GM20000 (cell line): ENCODE measurements around the gene CCL4.
"Not testable (repeated sequence)": the region's sequence is repeated elsewhere in the genome, so short reads cannot be mapped to it uniquely, and the experiment has no call there.

Experiments
- DNase-seq: peaks from one replicate; pipeline ENCODE4 v3.0.0; 2012; ENCODE audit warnings: low spot score
- TF ChIP-seq, protein P1 (sequence below): IDR thresholded peaks from 2 replicates; pipeline ENCODE4 v1.5.1; 2012; ENCODE audit warnings: mild to moderate bottlenecking, control low read depth; ENCODE audit errors: extremely low read depth, missing control alignments

CCL4 gene

DNA sequence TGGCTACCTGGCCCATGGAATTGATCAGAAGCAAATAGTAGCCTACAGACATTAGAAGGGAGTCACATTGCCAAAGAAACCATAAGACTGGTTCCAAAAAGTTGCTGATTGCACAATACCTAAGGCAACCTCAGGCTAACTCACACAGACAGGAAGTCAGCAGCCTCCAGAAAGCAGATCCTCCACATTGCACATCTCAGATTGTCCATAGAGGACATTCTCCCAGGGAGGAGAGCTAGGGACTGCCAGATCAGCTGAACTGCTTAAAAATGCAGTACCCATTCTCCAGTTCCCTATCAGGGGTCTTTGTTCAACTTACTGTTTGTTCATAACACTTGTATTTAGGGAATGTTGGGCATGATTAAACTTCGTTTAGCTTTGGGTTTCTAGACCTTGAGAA lies 17.9 kb upstream of the CCL4 start:
- DNase-seq, result no peak

DNA sequence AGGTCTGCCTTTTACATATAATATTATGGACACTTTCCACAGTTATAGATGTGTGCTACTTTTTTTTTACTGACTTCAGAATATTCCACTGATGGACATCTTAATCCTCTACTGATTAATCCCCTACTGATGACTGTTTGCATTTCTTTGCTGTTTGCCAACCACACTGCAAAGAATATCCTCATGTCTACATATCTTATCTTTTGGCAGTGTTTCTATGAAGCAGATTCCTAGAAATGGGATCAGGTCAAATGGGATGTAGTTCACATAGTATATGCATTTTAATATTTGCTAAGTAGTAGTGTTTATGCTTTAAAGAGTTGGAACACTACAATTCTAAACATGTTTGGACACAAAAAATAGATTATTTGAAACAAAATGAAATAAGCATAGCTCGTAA lies 16.8 kb upstream of the CCL4 start:
- no peak for DNase-seq
- TF ChIP-seq, protein P1, sequence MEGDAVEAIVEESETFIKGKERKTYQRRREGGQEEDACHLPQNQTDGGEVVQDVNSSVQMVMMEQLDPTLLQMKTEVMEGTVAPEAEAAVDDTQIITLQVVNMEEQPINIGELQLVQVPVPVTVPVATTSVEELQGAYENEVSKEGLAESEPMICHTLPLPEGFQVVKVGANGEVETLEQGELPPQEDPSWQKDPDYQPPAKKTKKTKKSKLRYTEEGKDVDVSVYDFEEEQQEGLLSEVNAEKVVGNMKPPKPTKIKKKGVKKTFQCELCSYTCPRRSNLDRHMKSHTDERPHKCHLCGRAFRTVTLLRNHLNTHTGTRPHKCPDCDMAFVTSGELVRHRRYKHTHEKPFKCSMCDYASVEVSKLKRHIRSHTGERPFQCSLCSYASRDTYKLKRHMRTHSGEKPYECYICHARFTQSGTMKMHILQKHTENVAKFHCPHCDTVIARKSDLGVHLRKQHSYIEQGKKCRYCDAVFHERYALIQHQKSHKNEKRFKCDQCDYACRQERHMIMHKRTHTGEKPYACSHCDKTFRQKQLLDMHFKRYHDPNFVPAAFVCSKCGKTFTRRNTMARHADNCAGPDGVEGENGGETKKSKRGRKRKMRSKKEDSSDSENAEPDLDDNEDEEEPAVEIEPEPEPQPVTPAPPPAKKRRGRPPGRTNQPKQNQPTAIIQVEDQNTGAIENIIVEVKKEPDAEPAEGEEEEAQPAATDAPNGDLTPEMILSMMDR, result no peak

More for the DNA sequence above, 17.9 kb upstream of the CCL4 start:
- TF ChIP-seq, protein P1, result no peak

DNA sequence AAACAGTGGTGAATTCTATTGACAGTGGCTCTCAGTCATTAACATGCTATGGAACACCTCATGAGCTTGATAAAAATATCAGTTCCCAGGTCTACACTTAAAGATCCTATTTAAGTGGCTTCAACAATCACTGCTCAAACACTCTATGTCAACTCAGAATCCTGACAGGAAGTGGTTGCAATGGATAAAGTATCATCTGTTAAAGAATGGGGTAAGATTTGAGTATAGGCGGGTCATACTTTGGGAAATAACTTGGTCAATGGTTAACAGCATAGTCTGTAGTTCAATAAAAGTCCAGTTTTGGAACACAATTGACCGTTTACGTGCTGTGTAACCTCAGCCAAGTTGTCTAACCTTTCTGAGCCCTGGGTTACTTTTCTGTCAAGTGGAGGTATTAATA lies 16.2 kb upstream of the CCL4 start:
- DNase-seq, result not testable (repeated sequence)

DNA sequence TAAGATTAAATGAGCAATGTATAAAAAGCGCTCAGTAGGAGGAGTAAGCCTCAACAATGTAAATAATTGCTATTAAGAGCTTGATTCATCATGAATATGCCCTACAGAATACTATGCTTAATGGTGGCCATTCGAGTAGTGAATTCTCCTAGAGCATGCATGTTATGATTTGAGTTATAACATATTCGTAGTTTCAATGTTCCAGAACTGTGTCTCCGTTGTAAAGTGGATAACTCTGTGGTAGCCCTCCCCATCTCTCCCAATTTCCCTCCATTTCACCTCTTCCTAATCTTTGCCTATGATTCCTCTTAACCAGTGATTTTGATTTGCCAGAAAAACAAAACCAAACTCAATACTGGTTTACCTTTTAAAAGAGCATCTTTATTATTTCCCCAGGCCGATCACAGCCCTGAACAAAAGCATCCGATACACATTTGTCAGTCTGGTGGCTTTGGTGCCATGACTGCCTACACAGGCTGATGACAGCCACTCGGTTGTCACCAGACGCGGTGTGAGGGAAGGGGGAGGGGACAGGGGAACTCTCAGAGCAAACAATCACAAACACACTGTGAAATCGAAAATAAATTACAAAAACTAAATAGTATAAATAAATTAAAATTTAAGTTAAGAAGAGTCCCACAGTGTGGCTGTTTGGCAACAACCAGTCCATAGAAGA lies 15.6 kb upstream of the CCL4 start:
- DNase-seq, result not testable (repeated sequence)

DNA sequence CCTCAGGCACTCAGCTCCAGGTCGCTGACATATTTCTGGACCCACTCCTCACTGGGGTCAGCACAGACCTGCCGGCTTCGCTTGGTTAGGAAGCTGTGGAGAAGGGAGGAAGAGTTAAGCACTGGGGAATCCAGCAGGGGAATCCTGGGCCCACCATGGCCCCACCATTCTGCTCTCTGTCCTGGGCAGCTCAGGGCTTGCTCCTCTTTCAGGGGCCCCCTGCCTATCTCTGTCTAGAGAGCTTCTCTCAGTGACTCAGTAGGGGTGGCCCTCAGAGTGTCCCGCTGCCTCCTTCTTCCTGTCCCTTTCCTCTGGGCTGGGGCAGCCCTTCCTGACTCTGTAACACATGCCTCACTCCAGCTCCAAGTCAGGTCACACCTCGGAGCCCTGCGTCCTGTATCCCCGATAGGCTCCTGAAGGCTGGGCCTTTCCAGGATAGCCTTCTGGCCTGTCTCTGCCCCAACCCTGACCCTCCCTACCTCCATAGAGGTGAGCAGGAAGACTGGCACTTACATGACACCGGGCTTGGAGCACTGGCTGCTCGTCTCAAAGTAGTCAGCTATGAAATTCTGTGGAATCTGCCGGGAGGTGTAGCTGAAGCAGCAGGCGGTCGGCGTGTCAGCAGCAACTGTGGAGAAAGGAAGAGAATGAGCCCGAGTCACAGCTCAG lies 14.8 kb upstream of the CCL4 start:
- TF ChIP-seq, protein P1, result no peak
- no peak for DNase-seq

DNA sequence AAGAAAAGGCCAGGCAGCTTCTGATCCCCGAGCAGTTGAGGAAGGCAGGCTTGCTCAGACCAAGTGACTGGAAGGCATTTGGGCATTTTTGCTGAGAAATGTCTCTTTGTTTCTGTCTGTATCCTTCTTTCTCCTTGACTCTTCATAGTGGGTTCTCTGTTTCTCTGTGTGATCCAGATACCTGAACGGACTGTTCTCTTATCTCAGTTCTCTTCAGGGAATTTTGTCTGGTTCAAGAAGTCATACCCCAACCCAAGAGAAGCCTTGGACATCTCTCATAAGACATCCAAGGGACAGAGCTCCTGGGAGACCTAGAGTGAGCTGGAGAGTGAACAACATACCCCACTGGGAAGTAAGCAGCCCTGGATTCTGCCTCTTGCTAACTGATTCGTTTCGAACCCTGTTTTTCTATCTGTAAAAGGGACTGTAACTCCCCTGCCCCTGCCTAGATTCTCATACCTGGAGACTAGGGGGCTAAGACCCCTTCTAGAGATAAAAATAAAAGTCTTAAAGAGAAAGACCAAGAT lies 14.2 kb upstream of the CCL4 start:
- TF ChIP-seq, protein P1, result no peak
- no peak for DNase-seq

DNA sequence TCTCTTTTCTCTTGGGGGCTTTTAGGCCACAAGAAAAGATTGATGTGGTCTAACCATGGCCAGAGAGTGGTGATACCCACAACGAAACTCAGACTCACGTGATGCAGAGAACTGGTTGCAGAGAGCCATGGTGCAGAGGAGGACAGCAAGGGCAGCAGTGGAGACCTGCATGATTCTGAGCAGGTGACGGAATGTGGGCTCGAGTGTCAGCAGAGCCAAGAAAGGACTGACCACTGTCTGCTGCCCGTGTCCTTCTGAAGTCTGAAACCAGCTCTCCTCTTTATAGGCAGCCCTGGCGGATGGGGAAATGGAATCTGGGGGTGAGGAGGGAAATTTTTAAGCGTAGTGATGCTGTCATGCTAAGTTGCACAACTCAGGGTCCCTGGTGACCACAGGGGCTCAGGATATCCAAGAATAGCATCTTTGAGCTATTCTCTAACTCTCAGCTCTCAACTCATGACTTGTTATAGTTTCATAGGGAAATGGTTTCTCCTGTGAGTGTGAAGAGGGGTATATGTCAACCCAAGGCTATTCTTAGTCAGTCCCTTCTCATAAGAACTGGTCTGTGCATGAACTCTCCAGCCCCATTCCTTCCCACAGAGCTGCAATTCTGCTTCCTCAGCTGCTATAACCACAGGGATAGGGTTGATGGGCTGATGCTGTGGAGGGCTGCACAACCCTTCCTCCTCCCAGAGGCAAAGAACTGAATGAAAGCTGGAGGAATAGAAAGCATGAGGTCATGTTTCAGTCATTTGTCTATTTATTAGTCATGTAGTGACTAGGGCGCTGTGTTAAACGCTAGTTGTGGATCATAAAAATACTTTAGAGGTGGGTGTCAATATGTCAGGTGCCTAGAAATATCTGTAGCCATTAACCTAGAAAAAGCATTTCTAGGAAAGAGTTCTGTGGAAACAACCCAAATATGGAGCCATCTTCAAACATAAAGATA lies 13.5 kb upstream of the CCL4 start, which contains the start of gene CCL3:
TSS of gene CCL3 (minus strand) at position 256 of the 949 bp plus-strand sequence. CDS start at position 171, 85 bp downstream.
- peak; percentile 54 for DNase-seq
- TF ChIP-seq, protein P1, result no peak

DNA sequence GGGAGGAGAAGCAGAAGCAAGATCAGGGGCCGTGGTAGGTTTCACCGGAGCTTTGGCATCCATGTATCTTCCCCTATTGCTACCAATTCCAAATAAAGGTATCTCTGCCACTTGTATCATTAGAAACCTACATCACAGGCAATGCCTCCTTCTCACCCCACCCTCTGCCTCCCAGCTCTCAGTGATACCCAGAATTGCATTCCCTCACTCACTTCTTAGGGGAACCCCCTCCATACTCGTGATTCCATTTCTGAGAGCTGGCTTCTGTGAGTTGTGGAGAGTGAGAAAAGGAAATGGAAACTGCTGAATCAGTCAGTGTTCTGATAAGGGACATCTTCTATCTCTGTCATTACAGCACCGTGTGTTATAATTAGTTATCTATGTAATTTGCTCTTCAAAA lies 11.4 kb upstream of the CCL4 start:
- no peak for DNase-seq
- TF ChIP-seq, protein P1, result no peak

DNA sequence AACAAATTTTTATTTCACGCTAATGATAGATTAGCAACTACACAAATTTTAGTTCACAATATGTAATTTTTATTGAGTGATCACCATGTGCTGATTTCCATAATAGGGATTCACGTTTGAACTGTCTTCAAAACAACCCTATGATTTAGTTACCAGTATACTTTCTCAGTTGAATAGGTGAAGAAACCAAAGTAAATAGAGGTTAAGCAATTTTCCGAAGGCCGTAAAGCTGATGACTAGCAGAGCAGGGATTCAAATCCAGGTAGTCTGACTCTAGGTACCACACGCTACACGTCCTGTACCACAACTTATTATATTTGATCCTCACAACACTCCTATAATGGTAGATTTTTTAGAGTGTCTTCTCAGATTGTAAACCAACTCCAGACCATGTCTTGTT lies 10.9 kb upstream of the CCL4 start:
- not testable (repeated sequence) for DNase-seq
